Fibroblast of villous mesenchyme (primary cell): Measurements from ENCODE around the gene SLC47A2. TPM values are rescaled to one million over a fixed set of nuclear protein-coding genes. Genes with fewer than 3 reads are reported as not detected.
A peak's percentile ranks its signal among the peaks of the same experiment; 100 is the strongest.

Experiments
- DNase-seq: peaks from one replicate; pipeline ENCODE4 v3.0.0-alpha.2; 2010; ENCODE audit warnings: low read depth
- H3K4me3 ChIP-seq: 2 replicates; pipeline ENCODE4 v1.5.1; 2011; ENCODE audit warnings: low read depth, mild to moderate bottlenecking, low read length
- CTCF ChIP-seq: IDR thresholded peaks from 2 replicates; pipeline ENCODE4 v1.5.1; 2012; ENCODE audit warnings: low read depth, mild to moderate bottlenecking, low read length; ENCODE audit not compliant: insufficient read depth
- total RNA-seq: library from RNA; depleted of rRNA; stranded (reverse); fragments of >200 nt; gene quantifications from 2 replicates; pipeline ENCODE4 v1.2.3, GENCODE V29; 2012

The SLC47A2 gene
- total RNA-seq, 1 donor: not detected

- no peak for TF ChIP-seq CTCF
- no peak overlapping the region for H3K4me3 ChIP-seq
- no peak for DNase-seq
Measured at GRCh38 chr17:19713901-19714361, 2.5 kb downstream of the SLC47A2 start.

GRCh38 chr17:19713462-19713861, 2.9 kb downstream of the SLC47A2 start:
- DNase-seq: no peak
- TF ChIP-seq CTCF: peak; percentile 20
- no peak overlapping the region for H3K4me3 ChIP-seq

DNA sequence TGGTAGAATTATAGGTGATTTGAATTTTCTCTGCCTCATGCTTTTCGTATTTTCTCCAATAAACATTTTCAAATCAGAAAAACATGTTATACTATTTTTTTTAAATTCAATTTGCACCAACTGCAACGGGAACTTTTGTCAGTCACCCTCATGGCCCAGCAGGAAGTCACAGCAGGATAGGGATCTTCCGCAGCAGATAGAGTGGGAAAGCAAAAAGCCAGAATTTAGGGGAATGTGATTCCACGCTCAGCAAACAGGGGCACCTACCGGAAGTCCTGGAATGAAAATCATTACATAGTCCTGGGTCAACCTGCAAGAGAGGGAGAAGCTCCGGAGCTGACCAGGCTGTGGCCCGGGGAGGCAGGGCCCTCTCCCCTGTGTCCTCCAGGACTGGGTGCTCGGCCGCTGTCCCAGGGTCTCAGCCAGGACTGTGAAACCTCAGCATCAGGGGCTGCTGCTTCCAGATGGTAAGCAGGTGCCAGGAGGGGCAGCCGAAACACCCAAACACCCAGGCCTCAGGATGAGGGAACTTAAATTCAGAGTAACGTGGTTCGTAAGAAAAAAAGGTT, 3.9 kb downstream of the SLC47A2 start:
- no peak overlapping the region for H3K4me3 ChIP-seq
- no peak for TF ChIP-seq CTCF
- DNase-seq: no peak

DNA sequence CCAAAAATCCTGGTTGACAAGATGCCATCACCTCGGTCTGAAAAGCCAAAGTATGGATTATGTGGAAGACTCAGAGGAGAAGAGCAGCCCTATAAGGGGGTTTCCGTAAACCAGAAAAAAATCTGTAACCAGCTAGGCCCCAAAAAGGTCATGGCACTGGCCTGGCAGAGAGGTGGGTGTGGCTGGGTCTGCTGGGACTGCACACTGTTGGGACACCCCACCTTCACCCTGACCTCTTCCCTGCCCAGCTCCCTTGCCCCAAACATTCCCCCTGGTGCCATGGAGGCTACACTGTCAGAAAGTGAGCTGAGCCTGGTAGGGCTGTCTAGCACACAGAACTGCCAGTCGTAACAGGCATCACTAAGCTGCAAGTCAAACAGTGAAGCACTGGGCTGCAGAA, 6.5 kb downstream of the SLC47A2 start:
- no peak for TF ChIP-seq CTCF
- no peak overlapping the region for H3K4me3 ChIP-seq
- no peak for DNase-seq

DNA sequence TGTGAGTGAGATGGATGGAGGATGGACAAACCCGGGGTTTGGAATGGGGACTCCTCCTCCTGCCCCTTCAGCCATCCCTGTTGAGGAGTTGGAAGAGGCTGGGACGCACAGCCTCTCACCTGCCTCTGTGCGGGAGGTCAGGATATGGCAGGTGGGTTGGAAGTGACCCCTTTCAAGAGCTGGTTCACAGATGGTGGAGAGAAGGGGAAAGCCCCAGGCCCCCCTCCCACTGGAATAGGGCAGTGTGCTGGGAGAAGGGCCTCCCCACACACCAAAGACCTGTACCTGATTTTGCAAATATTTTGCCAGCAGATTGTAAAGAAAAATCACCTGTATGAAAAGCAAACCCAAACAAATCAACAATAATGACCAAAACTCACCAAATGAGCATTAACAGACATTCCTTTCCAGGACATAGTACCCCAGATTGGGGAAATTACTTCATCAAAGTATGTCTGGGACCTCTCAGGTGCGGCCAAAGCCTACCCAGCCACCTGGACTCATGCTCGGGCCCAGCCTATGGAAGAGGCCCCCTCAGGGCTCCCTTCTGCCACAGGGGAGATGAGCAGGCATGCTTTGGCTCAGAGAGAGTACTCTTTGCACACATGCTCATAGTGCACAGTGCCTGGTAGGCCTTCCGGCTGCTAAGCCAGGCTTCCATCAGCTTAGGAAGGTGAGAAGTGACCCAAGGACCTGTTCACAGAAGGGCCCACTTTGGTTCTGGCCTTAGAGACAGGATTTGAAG, 7.8 kb downstream of the SLC47A2 start:
- DNase-seq: no peak
- TF ChIP-seq CTCF: no peak
- H3K4me3 ChIP-seq: no peak overlapping the region

DNA sequence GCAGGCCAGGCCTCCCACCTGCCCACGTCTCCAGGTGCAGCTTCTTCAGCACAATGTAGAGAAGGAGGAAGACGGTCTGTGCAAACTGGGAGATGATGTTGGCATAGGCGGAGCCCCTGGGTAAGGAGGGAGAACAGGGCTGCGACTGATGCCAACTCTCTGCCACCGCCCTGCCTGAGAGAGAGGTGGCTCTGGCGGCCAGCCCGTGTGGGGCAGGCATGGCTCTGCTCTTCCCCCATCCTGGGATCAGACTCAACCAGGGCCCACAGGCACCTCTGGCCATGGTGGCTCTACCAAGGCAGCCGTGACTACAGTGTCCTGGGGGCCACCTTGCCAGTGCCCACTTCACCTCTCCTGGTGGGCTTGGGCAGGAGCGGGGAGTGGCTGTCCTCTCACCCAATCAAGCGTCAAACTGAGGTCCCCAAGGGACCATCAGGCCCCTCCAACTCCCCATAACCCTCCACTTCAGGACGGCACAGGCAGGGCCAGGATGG, 8.6 kb downstream of the SLC47A2 start:
- TF ChIP-seq CTCF: no peak
- H3K4me3 ChIP-seq: no peak overlapping the region
- DNase-seq: no peak
